ENCODE measurements around the gene CCL19. TPM values are rescaled to one million over a fixed set of nuclear protein-coding genes. Genes with fewer than 3 reads are reported as not detected.

CCL19 gene
- total RNA-seq, 4 donors from 2014 or later = not detected

GRCh38 chr9:34701023-34701768, 10.1 kb upstream of the CCL19 start:
- H3K27me3 ChIP-seq = peaks cover 8% of the 10 kb centered on the region
- intact Hi-C loops (cut with DNase I; ENCODE audit: low total_unique reads) = no loop called here
- TF ChIP-seq POLR2A (IDR thresholded peaks at IDR 0.05) = no peak
- TF ChIP-seq CTCF (IDR thresholded peaks at IDR 0.05) = peak; percentile 75 to 96 (median 94)
- peak in 1 of 3 donors; percentile 6 for TF ChIP-seq POLR2AphosphoS5 (IDR thresholded peaks at IDR 0.05)
- 13% methylated on average over 43 of the region's 52 CpGs; no CpG with 5 or more reads in 1 of the 2 donors for WGBS, 2 donors (ENCODE audit: low coverage in 1 of 2)
- no peaks in the 10 kb centered on the region for H3K36me3 ChIP-seq
- H3K27ac ChIP-seq = peak overlapping the region; percentile 68 to 84 (median 76)
- peak overlapping the region; percentile 45 to 71 (median 64) for H3K4me3 ChIP-seq
- in situ Hi-C loops (cut with MboI; ENCODE audit: low pct_ligation_motif_present in 1 of 4, low pct_unique_long_range_greater_than_20kb in 1 of 4, low sequenced_read_pairs in 3 of 4) = no loop called here
- peak; percentile 79 for DNase-seq
- H3K9me3 ChIP-seq = no peaks in the 10 kb centered on the region
- peaks cover 3 to 22% (median 4%) of the 10 kb centered on the region in 4 donors for H3K4me1 ChIP-seq

GRCh38 chr9:34694811-34695210, 3.7 kb upstream of the CCL19 start:
- in situ Hi-C loops (cut with MboI; ENCODE audit: low pct_ligation_motif_present in 1 of 4, low pct_unique_long_range_greater_than_20kb in 1 of 4, low sequenced_read_pairs in 3 of 4) = no loop called here
- no peaks in the 10 kb centered on the region for H3K27me3 ChIP-seq
- DNase-seq = no peak
- intact Hi-C loops (cut with DNase I; ENCODE audit: low total_unique reads) = no loop called here
- H3K36me3 ChIP-seq = no peaks in the 10 kb centered on the region
- no peak overlapping the region for H3K27ac ChIP-seq
- H3K4me1 ChIP-seq = no peaks in the 10 kb centered on the region
- no peak for TF ChIP-seq EP300 (IDR thresholded peaks at IDR 0.05; ENCODE audit: low read depth)
- H3K9me3 ChIP-seq = no peaks in the 10 kb centered on the region
- no peak overlapping the region for H3K4me3 ChIP-seq

GRCh38 chr9:34693560-34693959, 2.5 kb upstream of the CCL19 start:
- H3K9me3 ChIP-seq = no peaks in the 10 kb centered on the region
- H3K27ac ChIP-seq = no peak overlapping the region
- no peaks in the 10 kb centered on the region for H3K27me3 ChIP-seq
- H3K4me3 ChIP-seq = no peak overlapping the region
- in situ Hi-C loops (cut with MboI; ENCODE audit: low pct_ligation_motif_present in 1 of 4, low pct_unique_long_range_greater_than_20kb in 1 of 4, low sequenced_read_pairs in 3 of 4) = no loop called here
- DNase-seq = no peak
- no peaks in the 10 kb centered on the region for H3K36me3 ChIP-seq
- H3K4me1 ChIP-seq = peaks cover 0 to 10% (median 0%) of the 10 kb centered on the region in 4 donors
- intact Hi-C loops (cut with DNase I; ENCODE audit: low total_unique reads) = no loop called here
- 67 to 70% methylated on average over 1 to 2 of the region's 2 CpGs for WGBS, 2 donors (ENCODE audit: low coverage in 1 of 2)
- TF ChIP-seq POLR2A (IDR thresholded peaks at IDR 0.05) (no peak), CTCF (IDR thresholded peaks at IDR 0.05) (no peak), EP300 (IDR thresholded peaks at IDR 0.05; ENCODE audit: low read depth) (no peak), POLR2AphosphoS5 (IDR thresholded peaks at IDR 0.05) (no peak)

- in situ Hi-C loops (cut with MboI; ENCODE audit: low pct_ligation_motif_present in 1 of 4, low pct_unique_long_range_greater_than_20kb in 1 of 4, low sequenced_read_pairs in 3 of 4) = no loop called here
- Histone ChIP-seq H3K27me3 (no peaks in the 10 kb centered on the region), H3K4me3 (no peak overlapping the region), H3K36me3 (no peaks in the 10 kb centered on the region), H3K4me1 (peaks cover 0 to 16% (median 0%) of the 10 kb centered on the region in 4 donors), H3K27ac (no peak overlapping the region), H3K9me3 (no peaks in the 10 kb centered on the region)
- intact Hi-C loops (cut with DNase I; ENCODE audit: low total_unique reads) = no loop called here
- TF ChIP-seq CTCF (IDR thresholded peaks at IDR 0.05) = no peak
- no peak for TF ChIP-seq POLR2A (IDR thresholded peaks at IDR 0.05)
- TF ChIP-seq POLR2AphosphoS5 (IDR thresholded peaks at IDR 0.05) = no peak
- TF ChIP-seq EP300 (IDR thresholded peaks at IDR 0.05; ENCODE audit: low read depth) = no peak
- WGBS, 2 donors (ENCODE audit: low coverage in 1 of 2) = 71% methylated on average over 5 of the region's 5 CpGs; no CpG with 5 or more reads in 1 of the 2 donors
- DNase-seq = no peak
These were observed 850 bp upstream of the CCL19 start for GRCh38 chr9:34691936-34692315.

GRCh38 chr9:34689512-34689911, 1.6 kb downstream of the CCL19 start:
- TF ChIP-seq CTCF (IDR thresholded peaks at IDR 0.05) (no peak), EP300 (IDR thresholded peaks at IDR 0.05; ENCODE audit: low read depth) (no peak), POLR2A (IDR thresholded peaks at IDR 0.05) (no peak), POLR2AphosphoS5 (IDR thresholded peaks at IDR 0.05) (no peak)
- Histone ChIP-seq H3K4me3 (no peak overlapping the region), H3K27ac (no peak overlapping the region), H3K4me1 (peaks cover 0 to 16% (median 0%) of the 10 kb centered on the region in 4 donors), H3K27me3 (no peaks in the 10 kb centered on the region), H3K9me3 (no peaks in the 10 kb centered on the region), H3K36me3 (no peaks in the 10 kb centered on the region)
- WGBS, 2 donors (ENCODE audit: low coverage in 1 of 2) = 63 to 67% methylated on average over 1 to 8 of the region's 8 CpGs
- intact Hi-C loops (cut with DNase I; ENCODE audit: low total_unique reads) (no loop called here), in situ Hi-C loops (cut with MboI; ENCODE audit: low pct_ligation_motif_present in 1 of 4, low pct_unique_long_range_greater_than_20kb in 1 of 4, low sequenced_read_pairs in 3 of 4) (no loop called here)
- no peak for DNase-seq

Data from transverse colon (tissue), 4 donors.